OCI-LY7 (cell line): ENCODE data around the gene FAM217B. TPM values are rescaled to one million over a fixed set of nuclear protein-coding genes. Genes with fewer than 3 reads are reported as not detected.

Experiments
- BruUV-seq: library from RNA; stranded (reverse); fragments of 400-500 nt; replicated peaks from 2 replicates; lab custom pipeline; 2021; lab: Mats Ljungman, UMichigan
- CTCF ChIA-PET: fragments of 300-600 bp; sonication (Branson Sonifier 250); formaldehyde crosslinking; loops from one replicate; lab custom pipeline; 2022; ENCODE audit warnings: antibody characterized with exemption; ENCODE audit not compliant: unreplicated experiment; lab: Charles Lee
- POLR2A ChIA-PET: fragments of 300-600 bp; sonication (Branson Sonifier 250); formaldehyde crosslinking; loops from one replicate; lab custom pipeline; 2022; ENCODE audit warnings: antibody characterized with exemption; lab: Charles Lee
- DNase-seq: peaks from one replicate; pipeline ENCODE4 v3.0.0-alpha.2; 2015; ENCODE audit warnings: low spot score
- H2AFZ ChIP-seq: fragments of 200-600 bp; sonication (generic), shearing (Covaris generic); 2 replicates; pipeline ENCODE4 v1.6.1; 2014; ENCODE audit warnings: mild to moderate bottlenecking, antibody characterized with exemption, low read length, moderate library complexity
- H3K27ac ChIP-seq: fragments of 200-600 bp; sonication (generic); 2 replicates; pipeline ENCODE4 v1.5.1; 2014; ENCODE audit warnings: mixed run types, low read depth, mild to moderate bottlenecking, moderate library complexity, low read length, inconsistent platforms; ENCODE audit not compliant: poor library complexity, severe bottlenecking
- H3K36me3 ChIP-seq: fragments of 200-600 bp; sonication (generic); 2 replicates; pipeline ENCODE4 v1.6.1; 2014; ENCODE audit warnings: mild to moderate bottlenecking, antibody characterized with exemption, low read length, moderate library complexity, mixed read lengths; ENCODE audit not compliant: insufficient read depth
- H3K4me1 ChIP-seq: fragments of 200-600 bp; sonication (generic); 2 replicates; pipeline ENCODE4 v1.5.1; 2014; ENCODE audit warnings: mild to moderate bottlenecking, low read length; ENCODE audit not compliant: insufficient read depth, poor library complexity, severe bottlenecking
- H3K4me2 ChIP-seq: fragments of 200-600 bp; sonication (generic); 2 replicates; pipeline ENCODE4 v1.6.1; 2014; ENCODE audit warnings: mild to moderate bottlenecking, low read length
- H3K4me3 ChIP-seq: fragments of 200-600 bp; sonication (generic); 2 replicates; pipeline ENCODE4 v1.5.1; 2014; ENCODE audit warnings: mild to moderate bottlenecking, low read depth, low read length; ENCODE audit not compliant: poor library complexity, severe bottlenecking
- H3K79me2 ChIP-seq: fragments of 200-600 bp; sonication (generic); 2 replicates; pipeline ENCODE4 v1.6.1; 2016; ENCODE audit warnings: low read depth, mild to moderate bottlenecking, low read length, moderate library complexity, mixed read lengths; ENCODE audit not compliant: insufficient read depth
- H3K9me2 ChIP-seq: fragments of 200-600 bp; sonication (generic); 2 replicates; pipeline ENCODE4 v1.6.1; 2016; ENCODE audit warnings: mild to moderate bottlenecking, low read length, mixed read lengths; ENCODE audit not compliant: insufficient read depth
- H3K9me3 ChIP-seq: fragments of 200-600 bp; sonication (generic); 2 replicates; pipeline ENCODE4 v1.6.1; 2014; ENCODE audit warnings: mild to moderate bottlenecking, mixed run types, low read length, mixed read lengths
- H4K20me1 ChIP-seq: fragments of 200-600 bp; sonication (generic); 2 replicates; pipeline ENCODE4 v1.6.1; 2014; ENCODE audit warnings: mild to moderate bottlenecking, antibody characterized with exemption, low read length, moderate library complexity, mixed read lengths; ENCODE audit not compliant: insufficient read depth
- EZH2phosphoT487 ChIP-seq: fragments of 200-600 bp; sonication (generic); IDR thresholded peaks from 2 replicates; pipeline ENCODE4 v1.6.1; 2018; ENCODE audit warnings: low read depth, borderline replicate concordance, mild to moderate bottlenecking, mixed run types, antibody characterized with exemption, low read length, moderate library complexity, mixed read lengths
- intact Hi-C: fragments of 100-400 bp; cut with micrococcal nuclease; formaldehyde crosslinking; loops from one replicate; pipeline ENCODE4 v1.10.0; 2022; ENCODE audit not compliant: unreplicated experiment
- total RNA-seq, 2 experiments: library from RNA; depleted of rRNA in 1 of 2; stranded (reverse); fragments of >200 nt in 1 of 2; shearing (Covaris generic) in 1 of 2; gene quantifications; 2 replicates each; pipeline ENCODE4 v1.2.3, GENCODE V29; 2014 to 2022
- TF ChIP-seq, protein P1 (sequence below): fragments of 200-600 bp; sonication (generic); conservative IDR thresholded peaks from 2 replicates; pipeline ENCODE4 v1.5.1; 2014; ENCODE audit warnings: mild to moderate bottlenecking, antibody characterized with exemption, low read length, moderate library complexity, mixed read lengths

FAM217B gene
- total RNA-seq, 2 experiments from 2014 or later: 18.0 to 28.3 TPM

GRCh38 chr20:59983076-59983475 lies 42.9 kb downstream of the FAM217B start:
- BruUV-seq: no TSS peak
- Histone ChIP-seq H3K79me2 (no peaks in the 10 kb centered on the region), H4K20me1 (no peaks in the 10 kb centered on the region), H3K9me2 (no peaks in the 10 kb centered on the region), H3K9me3 (no peaks in the 10 kb centered on the region), H3K4me3 (no peak overlapping the region), H3K4me1 (no peaks in the 10 kb centered on the region), H3K27ac (no peak overlapping the region), H3K4me2 (no peak overlapping the region), H2AFZ (no peak overlapping the region), H3K36me3 (no peaks in the 10 kb centered on the region)
- ChIA-PET CTCF (no interaction called here), POLR2A (no interaction called here)
- TF ChIP-seq EZH2phosphoT487: no peak
- TF ChIP-seq, protein P1, sequence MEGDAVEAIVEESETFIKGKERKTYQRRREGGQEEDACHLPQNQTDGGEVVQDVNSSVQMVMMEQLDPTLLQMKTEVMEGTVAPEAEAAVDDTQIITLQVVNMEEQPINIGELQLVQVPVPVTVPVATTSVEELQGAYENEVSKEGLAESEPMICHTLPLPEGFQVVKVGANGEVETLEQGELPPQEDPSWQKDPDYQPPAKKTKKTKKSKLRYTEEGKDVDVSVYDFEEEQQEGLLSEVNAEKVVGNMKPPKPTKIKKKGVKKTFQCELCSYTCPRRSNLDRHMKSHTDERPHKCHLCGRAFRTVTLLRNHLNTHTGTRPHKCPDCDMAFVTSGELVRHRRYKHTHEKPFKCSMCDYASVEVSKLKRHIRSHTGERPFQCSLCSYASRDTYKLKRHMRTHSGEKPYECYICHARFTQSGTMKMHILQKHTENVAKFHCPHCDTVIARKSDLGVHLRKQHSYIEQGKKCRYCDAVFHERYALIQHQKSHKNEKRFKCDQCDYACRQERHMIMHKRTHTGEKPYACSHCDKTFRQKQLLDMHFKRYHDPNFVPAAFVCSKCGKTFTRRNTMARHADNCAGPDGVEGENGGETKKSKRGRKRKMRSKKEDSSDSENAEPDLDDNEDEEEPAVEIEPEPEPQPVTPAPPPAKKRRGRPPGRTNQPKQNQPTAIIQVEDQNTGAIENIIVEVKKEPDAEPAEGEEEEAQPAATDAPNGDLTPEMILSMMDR: no peak
- intact Hi-C loops: no loop called here
- DNase-seq: no peak

DNA sequence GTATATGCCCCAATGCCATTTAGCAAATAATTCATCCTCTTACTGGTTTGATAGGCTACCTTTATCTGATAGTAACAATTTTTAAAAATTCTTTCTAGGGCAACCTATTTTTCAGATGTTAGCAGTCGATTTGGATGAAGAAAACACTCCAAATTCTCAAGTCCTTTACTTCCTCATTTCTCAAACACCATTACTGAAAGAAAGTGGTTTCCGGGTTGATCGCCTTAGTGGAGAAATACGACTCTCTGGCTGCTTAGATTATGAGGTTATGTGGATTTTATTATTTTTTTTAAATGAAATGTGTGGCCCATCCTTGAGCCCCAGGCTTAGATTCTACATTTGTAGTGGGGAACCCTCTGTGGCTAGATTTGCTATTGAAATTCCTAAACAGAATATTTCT lies 44.4 kb downstream of the FAM217B start:
- no TSS peak for BruUV-seq
- ChIA-PET POLR2A (no interaction called here), CTCF (no interaction called here)
- TF ChIP-seq, protein P1: no peak
- TF ChIP-seq EZH2phosphoT487: no peak
- intact Hi-C loops: no loop called here
- no peaks in the 10 kb centered on the region for H3K4me1 ChIP-seq
- H3K27ac ChIP-seq: no peak overlapping the region
- H2AFZ ChIP-seq: peak overlapping the region; percentile 57
- no peaks in the 10 kb centered on the region for H4K20me1 ChIP-seq
- no peaks in the 10 kb centered on the region for H3K9me3 ChIP-seq
- no peak overlapping the region for H3K4me3 ChIP-seq
- H3K4me2 ChIP-seq: no peak overlapping the region
- no peaks in the 10 kb centered on the region for H3K36me3 ChIP-seq
- no peaks in the 10 kb centered on the region for H3K9me2 ChIP-seq
- peak; percentile 6 for DNase-seq
- no peaks in the 10 kb centered on the region for H3K79me2 ChIP-seq

- Histone ChIP-seq H4K20me1 (no peaks in the 10 kb centered on the region), H3K9me2 (no peaks in the 10 kb centered on the region), H3K79me2 (no peaks in the 10 kb centered on the region), H3K9me3 (no peaks in the 10 kb centered on the region), H3K36me3 (no peaks in the 10 kb centered on the region), H3K27ac (no peak overlapping the region), H2AFZ (no peak overlapping the region), H3K4me3 (no peak overlapping the region), H3K4me2 (no peak overlapping the region), H3K4me1 (no peaks in the 10 kb centered on the region)
- TF ChIP-seq, protein P1: no peak
- no peak for TF ChIP-seq EZH2phosphoT487
- intact Hi-C loops: no loop called here
- no TSS peak for BruUV-seq
- DNase-seq: no peak
- ChIA-PET CTCF (no interaction called here), POLR2A (no interaction called here)
Observed at GRCh38 chr20:59985164-59985563, 45.0 kb downstream of the FAM217B start.
